ENCODE data around the gene BOLA1. TPM values are rescaled to one million over a fixed set of nuclear protein-coding genes. Genes with fewer than 3 reads are reported as not detected.

The BOLA1 gene
- 19.9 and 24.6 TPM in 2 replicates for polyA plus RNA-seq (2012; rRNA removed)
- 15.0 and 19.3 TPM in 2 replicates for polyA plus RNA-seq (2012; cell fraction: cytosol; rRNA removed)
- 25.0 and 36.1 TPM in 2 replicates for polyA plus RNA-seq (2012; cell fraction: nucleus; rRNA removed)

GRCh38 chr1:149899460-149900284 lies at the start of gene BOLA1:
BOLA1 (plus strand) TSS chr1:149899568; CDS start chr1:149900060, 492 bp downstream.
- CTCF ChIA-PET, result interaction anchor here (1.1 to 1.4 kb wide), 3 partner anchors 11 to 288 kb away, joined by 3 to 8 read pairs (median 6); no protein-coding TSS in a partner anchor
- POLR2A ChIA-PET, result interaction anchor here (0.9 to 2.5 kb wide), 5 partner anchors 11 to 168 kb away, joined by 3 to 34 read pairs (median 3); partner anchors contain the start of gene VPS45
- H3K36me3 ChIP-seq (replicated peaks in 1 of 2; ENCODE audit: control insufficient read depth in 1 of 2, insufficient read depth in 2 of 2, low read length in 1 of 2), result no peaks in the 10 kb centered on the region
- H3K4me3 ChIP-seq (ENCODE audit: low read depth in 2 of 2, low read length in 1 of 2), result peak within 1 kb of the TSS; percentile 57 to 68
- H3K4me1 ChIP-seq (ENCODE audit: control insufficient read depth in 1 of 2, insufficient read depth in 2 of 2, low read depth in 1 of 2, low read length in 1 of 2), result peaks cover 0 to 16% of the 10 kb centered on the region in 2 experiments; a peak in 1 of 4 replicates
- no peaks in the 10 kb centered on the region for H3K79me2 ChIP-seq (ENCODE audit: insufficient read depth)
- TF ChIP-seq MXI1 (IDR thresholded peaks at IDR 0.05; ENCODE audit: low read depth, low read length), result peak; percentile 50
- TF ChIP-seq ELF1 (IDR thresholded peaks at IDR 0.05), result peak; percentile 52
- TF ChIP-seq NRF1 (IDR thresholded peaks at IDR 0.05; ENCODE audit: low read depth, low read length), result peak; percentile 53; the same call in 1 of the 2 replicates
- peak; percentile 15; the same call in 1 of the 2 replicates for TF ChIP-seq RCOR1 (IDR thresholded peaks at IDR 0.05; ENCODE audit: low read length)
- peak; percentile 15; the same call in 1 of the 2 replicates for TF ChIP-seq SIN3A (IDR thresholded peaks at IDR 0.05; ENCODE audit: borderline replicate concordance, low read depth, low read length)
- peak; percentile 68; the same call in 1 of the 2 replicates for TF ChIP-seq ZBTB33 (IDR thresholded peaks at IDR 0.05; ENCODE audit: borderline replicate concordance, low read depth)
- peak; percentile 93 for TF ChIP-seq USF2 (IDR thresholded peaks at IDR 0.05; ENCODE audit: borderline replicate concordance, low read depth, low read length)
- TF ChIP-seq POLR2AphosphoS5 (IDR thresholded peaks at IDR 0.05; ENCODE audit: low read depth, low read length), result peak; percentile 70
- no peak for TF ChIP-seq MEF2A (IDR thresholded peaks at IDR 0.05; ENCODE audit: borderline replicate concordance, low read depth)
- peak; percentile 87 for TF ChIP-seq MAX (IDR thresholded peaks at IDR 0.05; ENCODE audit: low read depth)
- TF ChIP-seq FOSL2 (IDR thresholded peaks at IDR 0.05; ENCODE audit: borderline replicate concordance, low read depth), result no peak
- TF ChIP-seq YY1 (IDR thresholded peaks at IDR 0.05; ENCODE audit: low read depth), result peak; percentile 71; the same call in 1 of the 2 replicates
- no peak for TF ChIP-seq RXRA (IDR thresholded peaks at IDR 0.05; ENCODE audit: borderline replicate concordance, low read depth)
- no peak for TF ChIP-seq TCF12 (IDR thresholded peaks at IDR 0.05)
- 0 out of 2 replicates have a peak, but pooled peaks have one; percentile 23 for TF ChIP-seq TAF1 (IDR thresholded peaks at IDR 0.05; ENCODE audit: borderline replicate concordance, low read depth, low read length)
- peak; percentile 70 for TF ChIP-seq GABPA (IDR thresholded peaks at IDR 0.05; ENCODE audit: low read depth)
- no peak for TF ChIP-seq RAD21 (IDR thresholded peaks at IDR 0.05; ENCODE audit: low read length)
- no peak for TF ChIP-seq IRF3 (IDR thresholded peaks at IDR 0.05; ENCODE audit: low read depth, low read length)
- no peak for TF ChIP-seq SMC3 (IDR thresholded peaks at IDR 0.05; ENCODE audit: low read depth, low read length)
- TF ChIP-seq TEAD4 (IDR thresholded peaks at IDR 0.05; ENCODE audit: borderline replicate concordance, insufficient read depth), result no peak
- peak; percentile 99 for TF ChIP-seq USF1 (IDR thresholded peaks at IDR 0.05; ENCODE audit: borderline replicate concordance, low read depth)
- TF ChIP-seq CHD2 (IDR thresholded peaks at IDR 0.05; ENCODE audit: low read length, partially characterized antibody), result peak; percentile 88
- no peak for TF ChIP-seq FOXJ3 (CRISPR knock-in tag; IDR thresholded peaks at IDR 0.05)
- H3F3A ChIP-seq (replicated peaks; ENCODE audit: insufficient read depth), result peaks cover 6% of the 10 kb centered on the region
- H3K4me2 ChIP-seq, result peak within 1 kb of the TSS; percentile 81
- peak; percentile 91 for DNase-seq
- H3K9me3 ChIP-seq, result no peaks in the 10 kb centered on the region
- no peaks in the 10 kb centered on the region for H3K9me2 ChIP-seq
- peak within 1 kb of the TSS; percentile 86 for H2AFZ ChIP-seq (ENCODE audit: low read depth)
- peak within 1 kb of the TSS; percentile 67 to 94 for H3K27ac ChIP-seq (ENCODE audit: low read depth in 2 of 2, low read length in 1 of 2)
- H3K9ac ChIP-seq, result peak within 1 kb of the TSS; percentile 68; the same call in 1 of the 2 replicates
- WGBS (ENCODE audit: low lambda C conversion rate), result 2% methylated on average over 32 of the region's 65 CpGs
- H4K20me1 ChIP-seq (ENCODE audit: insufficient read depth), result no peaks in the 10 kb centered on the region
- no peaks in the 10 kb centered on the region for H3K27me3 ChIP-seq (ENCODE audit: insufficient read depth)
